K562 (cell line): Measurements from ENCODE around the gene CSF3. TPM values are rescaled to one million over a fixed set of nuclear protein-coding genes. Genes with fewer than 3 reads are reported as not detected.

Source experiments
- ARID2 ChIP-seq: fragments of 450-650 bp; IDR thresholded peaks from 2 replicates; pipeline ENCODE4 v1.6.1; 2017; ENCODE audit warnings: antibody characterized with exemption, mild to moderate bottlenecking
- ARNT ChIP-seq, 2 experiments: fragments of 450-650 bp; IDR thresholded peaks; 2 replicates each; pipeline ENCODE4 v1.6.1; 2016; ENCODE audit warnings: mild to moderate bottlenecking in 1 of 2
- ATF7 ChIP-seq: fragments of 450-650 bp; IDR thresholded peaks from 2 replicates; pipeline ENCODE4 v1.7.1; 2014; ENCODE audit warnings: mild to moderate bottlenecking, moderate library complexity
- BACH1 ChIP-seq: fragments of 200-800 bp; sonication (Bioruptor generic); IDR thresholded peaks from 2 replicates; pipeline ENCODE4 v1.6.1; 2016; ENCODE audit warnings: missing genetic modification characterization, missing compliant biosample characterization
- BRF1 ChIP-seq: IDR thresholded peaks from 3 replicates; pipeline ENCODE4 v1.6.1; 2011; ENCODE audit warnings: borderline replicate concordance, mild to moderate bottlenecking; ENCODE audit not compliant: insufficient read length; ENCODE audit errors: extremely low read depth
- CBFA2T3 ChIP-seq: fragments of 450-650 bp; IDR thresholded peaks from 2 replicates; pipeline ENCODE4 v1.6.1; 2017
- CHD2 ChIP-seq: IDR thresholded peaks from 2 replicates; pipeline ENCODE4 v1.6.1; 2011; ENCODE audit warnings: low read depth, low read length
- CREB3 ChIP-seq: fragments of 450-650 bp; conservative IDR thresholded peaks from 2 replicates; pipeline ENCODE4 v1.6.1; 2016; ENCODE audit warnings: missing genetic modification characterization, low read depth, mild to moderate bottlenecking, missing compliant biosample characterization, moderate library complexity
- DEAF1 ChIP-seq: fragments of 450-650 bp; formaldehyde crosslinking; IDR thresholded peaks from 2 replicates; pipeline ENCODE4 v1.4.0; 2020; ENCODE audit warnings: mild to moderate bottlenecking, moderate library complexity
- DPF2 ChIP-seq: fragments of 450-650 bp; IDR thresholded peaks from 2 replicates; pipeline ENCODE4 v1.6.1; 2016
- IRF2 ChIP-seq: sonication (generic); formaldehyde crosslinking; IDR thresholded peaks from 2 replicates; pipeline ENCODE4 v1.8.1; 2022; ENCODE audit warnings: mild to moderate bottlenecking, missing genetic modification reagents
- JUND ChIP-seq, 2 experiments: IDR thresholded peaks; 2 replicates in 1 of 2; 3 replicates in 1 of 2; pipeline ENCODE4 v1.6.1; 2011; ENCODE audit warnings: borderline replicate concordance in 2 of 2, low read depth in 2 of 2, low read length in 2 of 2, improper control_type of control experiment in 1 of 2, missing biosample characterization in 1 of 2, missing genetic modification characterization in 1 of 2, missing genetic modification reagents in 1 of 2
- L3MBTL2 ChIP-seq: fragments of 450-650 bp; IDR thresholded peaks from 2 replicates; pipeline ENCODE4 v1.6.1; 2016; ENCODE audit warnings: mild to moderate bottlenecking, moderate library complexity
- LARP7 ChIP-seq: fragments of 450-650 bp; IDR thresholded peaks from 2 replicates; pipeline ENCODE4 v1.6.1; 2016
- NEUROD1 ChIP-seq: fragments of 150-350 bp; IDR thresholded peaks from 2 replicates; pipeline ENCODE4 v1.6.1; 2014; ENCODE audit warnings: borderline replicate concordance, low read length, low read depth; ENCODE audit not compliant: partially characterized antibody
- NFE2 ChIP-seq: IDR thresholded peaks from 2 replicates; pipeline ENCODE4 v1.6.1; 2014; ENCODE audit warnings: antibody characterized with exemption, low read depth
- RB1 ChIP-seq: fragments of 450-650 bp; IDR thresholded peaks from 2 replicates; pipeline ENCODE4 v1.6.1; 2017; ENCODE audit warnings: low read depth, mild to moderate bottlenecking
- SIN3B ChIP-seq: fragments of 450-650 bp; IDR thresholded peaks from 2 replicates; pipeline ENCODE4 v1.6.1; 2017; ENCODE audit warnings: low read depth, mild to moderate bottlenecking, moderate library complexity
- SP1 ChIP-seq: sonication (generic); formaldehyde crosslinking; IDR thresholded peaks from 2 replicates; pipeline ENCODE4 v1.8.1; 2022; ENCODE audit warnings: mild to moderate bottlenecking, missing genetic modification reagents
- SPI1 ChIP-seq: IDR thresholded peaks from 2 replicates; pipeline ENCODE4 v1.6.1; 2011; ENCODE audit warnings: low read depth, low read length, control low read depth, borderline replicate concordance
- SRF ChIP-seq, 2 experiments: fragments of 250-450, 450-650 bp in 1 of 2; sonication (Bioruptor Pico) in 1 of 2; sonication (generic) in 1 of 2; formaldehyde crosslinking; IDR thresholded peaks; 2 replicates each; pipeline versions ENCODE4 v1.5.0 to v1.5.1; 2020 to 2022; ENCODE audit warnings: mild to moderate bottlenecking in 1 of 2, missing genetic modification reagents in 1 of 2
- TEAD2 ChIP-seq: fragments of 450-650 bp; IDR thresholded peaks from 2 replicates; pipeline ENCODE4 v1.6.1; 2016; ENCODE audit warnings: missing genetic modification characterization, control low read depth, missing compliant biosample characterization
- TEAD4 ChIP-seq, 2 experiments: sonication (generic) in 1 of 2; formaldehyde crosslinking in 1 of 2; IDR thresholded peaks; 2 replicates each; pipeline versions ENCODE4 v1.6.1 to v1.8.0; 2012 to 2022; ENCODE audit warnings: borderline replicate concordance in 1 of 2, inconsistent platforms in 1 of 2, low read length in 1 of 2, mild to moderate bottlenecking in 1 of 2, missing genetic modification reagents in 1 of 2
- ZNF263 ChIP-seq: sonication (generic); formaldehyde crosslinking; IDR thresholded peaks from 2 replicates; pipeline ENCODE4 v1.8.0; 2022; ENCODE audit warnings: mild to moderate bottlenecking, missing genetic modification reagents, borderline replicate concordance
- ZNF274 ChIP-seq: IDR thresholded peaks from 2 replicates; pipeline ENCODE4 v1.6.1; 2011; ENCODE audit warnings: low read depth, mild to moderate bottlenecking, low read length, moderate library complexity, borderline replicate concordance
- polyA plus RNA-seq, 8 experiments: library from polyadenylated mRNA; depleted of rRNA in 4 of 8; stranded (reverse) in 5 of 8; unstranded in 3 of 8; fragments of >200 nt; fragmentation: Nextera tagmentation in 2 of 8; fragmentation: Illumina TruSeq in 1 of 8; extraction: Ambion mirVana in 2 of 8; extraction: Trizol in 1 of 8; gene quantifications; 2 replicates each; pipeline versions ENCODE4 v1.2.1 to v1.2.3, GENCODE V29; 2011 to 2014; ENCODE audit warnings: inconsistent platforms in 1 of 8, missing spikeins in 1 of 8
- total RNA-seq, 7 experiments: library from RNA; depleted of rRNA in 6 of 7; stranded (reverse); fragments of >200 nt in 6 of 7; fragmentation: Illumina TruSeq in 2 of 7; extraction: Trizol in 2 of 7; gene quantifications; 2 replicates each; pipeline versions ENCODE4 v1.2.1 to v1.2.3, GENCODE V29; 2011 to 2021; ENCODE audit warnings: low replicate concordance in 1 of 7
- TF ChIP-seq, protein P1 (sequence below): fragments of 450-650 bp; IDR thresholded peaks from 2 replicates; pipeline ENCODE4 v1.7.1; 2018; ENCODE audit warnings: mild to moderate bottlenecking, low read depth; ENCODE audit not compliant: partially characterized antibody

CSF3 gene
- total and polyA plus RNA-seq, 9 of the 15 experiments (the other 6 are each of a cell fraction or from before 2014, with no cell fraction given), result 0.19 TPM; not detected in 8

GRCh38 chr17:39979893-39980350, 35.3 kb upstream of the CSF3 start (continued):
- TF ChIP-seq, protein P1, sequence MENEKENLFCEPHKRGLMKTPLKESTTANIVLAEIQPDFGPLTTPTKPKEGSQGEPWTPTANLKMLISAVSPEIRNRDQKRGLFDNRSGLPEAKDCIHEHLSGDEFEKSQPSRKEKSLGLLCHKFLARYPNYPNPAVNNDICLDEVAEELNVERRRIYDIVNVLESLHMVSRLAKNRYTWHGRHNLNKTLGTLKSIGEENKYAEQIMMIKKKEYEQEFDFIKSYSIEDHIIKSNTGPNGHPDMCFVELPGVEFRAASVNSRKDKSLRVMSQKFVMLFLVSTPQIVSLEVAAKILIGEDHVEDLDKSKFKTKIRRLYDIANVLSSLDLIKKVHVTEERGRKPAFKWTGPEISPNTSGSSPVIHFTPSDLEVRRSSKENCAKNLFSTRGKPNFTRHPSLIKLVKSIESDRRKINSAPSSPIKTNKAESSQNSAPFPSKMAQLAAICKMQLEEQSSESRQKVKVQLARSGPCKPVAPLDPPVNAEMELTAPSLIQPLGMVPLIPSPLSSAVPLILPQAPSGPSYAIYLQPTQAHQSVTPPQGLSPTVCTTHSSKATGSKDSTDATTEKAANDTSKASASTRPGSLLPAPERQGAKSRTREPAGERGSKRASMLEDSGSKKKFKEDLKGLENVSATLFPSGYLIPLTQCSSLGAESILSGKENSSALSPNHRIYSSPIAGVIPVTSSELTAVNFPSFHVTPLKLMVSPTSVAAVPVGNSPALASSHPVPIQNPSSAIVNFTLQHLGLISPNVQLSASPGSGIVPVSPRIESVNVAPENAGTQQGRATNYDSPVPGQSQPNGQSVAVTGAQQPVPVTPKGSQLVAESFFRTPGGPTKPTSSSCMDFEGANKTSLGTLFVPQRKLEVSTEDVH, result no peak
- TF ChIP-seq ZNF263 (CRISPR knock-in tag) (no peak), BACH1 (no peak), L3MBTL2 (no peak), ZNF274 (no peak), LARP7 (peak; percentile 42; the same call in 1 of the 2 replicates), CREB3 (tag) (no peak), ARNT (IDR thresholded peaks at IDR 0.05) (no peak; a peak in 1 of 4 replicates), SPI1 (peak; percentile 28; the same call in 1 of the 2 replicates), ARID2 (peak; percentile 47; the same call in 1 of the 2 replicates), ATF7 (no peak), CBFA2T3 (peak; percentile 50), BRF1 (no peak), NFE2 (no peak), TEAD2 (tag) (no peak), SP1 (no peak), IRF2 (CRISPR knock-in tag) (no peak), TEAD4 (IDR thresholded peaks at IDR 0.05; ENCODE audit: low read length) (peak; percentile 71), TEAD4 (CRISPR knock-in tag; IDR thresholded peaks at IDR 0.05; ENCODE audit: borderline replicate concordance) (no peak), NEUROD1 (peak; percentile 54), DPF2 (peak; percentile 91), RB1 (no peak), JUND (IDR thresholded peaks at IDR 0.05; ENCODE audit: borderline replicate concordance, low read depth, low read length) (0 out of 2 replicates have a peak, but pooled peaks have one; percentile 38), JUND (tag; IDR thresholded peaks at IDR 0.05; ENCODE audit: borderline replicate concordance, low read depth, low read length) (no peak; the same call in 2 of the 3 replicates), CHD2 (no peak), DEAF1 (no peak), SRF (CRISPR knock-in tag; IDR thresholded peaks at IDR 0.05) (no peak), SIN3B (no peak)
